Activated T-cell treated with anti-CD3 and anti-CD28 coated beads for 24 hours (primary cell): ENCODE data around the gene EPB41.
A peak's percentile ranks its signal among the peaks of the same experiment; 100 is the strongest.
"Not testable (repeated sequence)": the region's sequence is repeated elsewhere in the genome, so short reads cannot be mapped to it uniquely, and the experiment has no call there.

Experiments used
- DNase-seq: peaks from one replicate; pipeline ENCODE4 v3.0.0-alpha.2; 2020; ENCODE audit warnings: low read depth

The EPB41 gene

DNA sequence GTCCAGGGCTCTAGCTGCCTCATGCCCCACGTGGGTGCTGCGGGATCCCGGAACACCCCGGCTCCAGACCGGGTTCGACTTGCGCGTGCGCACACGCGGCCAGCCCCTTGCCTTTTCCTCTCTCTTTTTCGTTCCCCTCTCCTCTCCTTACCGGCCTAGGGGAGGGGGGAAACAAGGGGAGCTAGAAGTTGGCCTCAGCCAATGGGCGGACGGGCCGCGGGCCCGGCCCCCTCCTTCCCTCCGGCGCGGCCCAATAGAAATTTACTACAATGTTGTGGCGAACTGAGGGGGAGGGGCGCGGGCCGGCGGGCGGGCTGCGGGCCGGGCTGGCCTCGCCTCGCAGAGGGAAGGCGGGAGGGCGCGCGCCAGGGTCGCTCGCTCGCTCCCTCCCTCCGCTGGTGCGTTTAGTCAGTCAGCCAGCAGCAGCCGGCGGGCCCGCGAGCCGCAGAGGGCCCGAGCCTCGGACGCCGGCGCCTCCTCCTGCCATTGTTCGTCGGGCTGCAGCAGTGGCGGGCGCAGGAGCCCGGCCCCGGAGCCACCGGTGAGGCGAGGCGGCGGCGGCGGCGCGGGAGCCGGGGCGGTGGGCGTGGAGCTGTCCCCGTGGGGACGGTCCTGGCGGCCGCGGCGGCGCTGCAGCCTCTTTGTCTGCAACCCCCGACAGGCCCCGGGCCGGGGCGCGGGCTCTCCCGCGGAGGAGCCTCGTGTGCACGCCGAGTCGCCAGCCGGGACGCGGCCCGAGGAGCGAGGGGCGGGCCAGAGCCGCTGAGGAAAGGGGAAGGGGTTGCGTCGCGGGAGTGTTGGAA is at the start of gene EPB41:
EPB41 (plus strand) TSS at position 342 of the 803 bp plus-strand sequence. CDS start 72,869 bp downstream, outside the sequence.
- DNase-seq, result peak; percentile 84

DNA sequence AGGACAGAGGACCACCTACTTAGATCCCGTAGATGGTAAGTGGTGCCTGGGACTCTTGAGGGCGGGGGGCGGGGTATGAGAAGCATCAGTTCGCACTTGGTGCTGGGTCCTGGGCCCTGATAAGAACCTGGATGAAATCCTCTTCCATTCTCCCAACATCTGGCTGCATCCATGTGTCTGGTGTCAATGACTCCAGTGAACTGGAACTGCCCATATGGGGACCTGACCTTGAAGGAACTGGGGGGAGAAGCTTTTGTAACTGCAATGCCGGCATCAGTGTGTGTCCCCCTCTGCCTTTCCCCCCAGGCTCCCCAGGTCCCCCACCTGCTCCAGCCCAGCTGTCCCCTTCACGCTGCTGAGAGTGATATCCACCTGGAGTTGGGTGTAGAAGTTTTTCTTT is 49.7 kb upstream of the EPB41 start:
- DNase-seq, result no peak

DNA sequence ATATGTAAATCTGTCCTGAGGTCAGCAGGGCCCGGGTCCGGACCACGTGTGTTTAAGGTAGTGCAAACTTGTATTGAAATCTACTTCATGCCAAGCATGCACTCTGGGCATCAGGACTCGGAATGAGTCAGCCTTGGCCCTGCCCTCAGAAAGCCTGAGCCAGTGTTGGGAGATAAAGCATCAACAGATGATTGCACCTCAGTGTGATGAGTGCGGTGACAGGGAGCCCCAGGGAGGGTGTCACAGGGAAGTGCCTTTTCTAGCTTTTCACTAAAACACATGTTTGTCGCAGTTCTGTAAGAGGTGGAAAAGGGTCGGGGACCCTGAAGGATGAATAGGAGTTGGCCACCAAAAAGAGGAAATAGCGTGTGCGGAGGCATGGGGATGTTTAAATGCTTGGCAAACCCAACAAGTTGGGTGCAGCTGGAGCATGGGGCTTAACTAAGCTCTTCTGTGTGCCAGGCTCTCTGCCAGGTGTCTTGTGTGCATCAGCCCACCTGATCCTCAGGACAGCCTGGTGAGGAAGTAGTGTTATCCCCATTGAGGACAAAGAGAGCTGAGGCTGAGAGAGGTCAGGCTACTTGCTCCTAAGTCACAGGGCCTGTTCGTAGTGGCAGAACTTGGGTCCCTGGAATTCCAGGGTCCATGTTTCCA is 48.2 kb upstream of the EPB41 start:
- DNase-seq, result no peak

DNA sequence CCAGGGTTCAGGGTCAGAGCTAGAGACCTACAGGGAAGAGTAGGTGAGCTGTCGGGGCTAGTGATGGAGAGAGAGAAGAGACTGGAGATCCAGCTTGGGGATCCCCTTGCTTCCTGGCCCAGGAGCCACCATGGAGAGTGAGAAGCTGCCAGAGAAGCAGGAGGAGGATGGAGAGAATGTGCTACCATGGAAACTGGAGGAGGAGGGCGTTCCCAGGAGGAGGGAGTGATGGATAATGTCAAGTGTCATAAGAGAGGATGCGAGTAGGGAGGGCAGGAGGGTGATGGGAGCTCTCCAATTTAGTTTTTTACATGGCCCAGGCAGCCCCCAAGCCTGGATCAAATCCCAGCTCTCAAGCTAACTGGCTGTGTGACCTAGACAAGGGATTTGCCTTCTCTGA is 46.5 kb upstream of the EPB41 start:
- no peak for DNase-seq

DNA sequence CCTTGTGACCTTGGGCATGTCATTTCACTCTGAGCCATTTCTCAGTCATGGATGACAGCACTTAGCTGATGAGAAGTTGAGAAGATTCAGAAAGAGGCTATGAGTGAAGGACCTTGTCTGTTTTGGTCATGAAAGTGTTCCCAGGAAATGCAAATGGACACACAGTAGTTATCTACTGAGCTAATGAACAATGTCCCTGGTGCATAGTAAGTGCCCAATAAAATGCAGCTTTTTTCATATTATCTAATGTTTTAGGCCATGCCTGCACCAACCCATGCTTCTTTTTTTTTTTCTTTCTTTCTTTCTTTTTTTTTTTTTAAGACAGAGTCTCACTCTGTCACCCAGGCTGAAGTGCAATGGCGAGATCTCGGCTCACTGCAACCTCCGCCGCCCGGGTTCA is 44.4 kb upstream of the EPB41 start:
- DNase-seq, result no peak

DNA sequence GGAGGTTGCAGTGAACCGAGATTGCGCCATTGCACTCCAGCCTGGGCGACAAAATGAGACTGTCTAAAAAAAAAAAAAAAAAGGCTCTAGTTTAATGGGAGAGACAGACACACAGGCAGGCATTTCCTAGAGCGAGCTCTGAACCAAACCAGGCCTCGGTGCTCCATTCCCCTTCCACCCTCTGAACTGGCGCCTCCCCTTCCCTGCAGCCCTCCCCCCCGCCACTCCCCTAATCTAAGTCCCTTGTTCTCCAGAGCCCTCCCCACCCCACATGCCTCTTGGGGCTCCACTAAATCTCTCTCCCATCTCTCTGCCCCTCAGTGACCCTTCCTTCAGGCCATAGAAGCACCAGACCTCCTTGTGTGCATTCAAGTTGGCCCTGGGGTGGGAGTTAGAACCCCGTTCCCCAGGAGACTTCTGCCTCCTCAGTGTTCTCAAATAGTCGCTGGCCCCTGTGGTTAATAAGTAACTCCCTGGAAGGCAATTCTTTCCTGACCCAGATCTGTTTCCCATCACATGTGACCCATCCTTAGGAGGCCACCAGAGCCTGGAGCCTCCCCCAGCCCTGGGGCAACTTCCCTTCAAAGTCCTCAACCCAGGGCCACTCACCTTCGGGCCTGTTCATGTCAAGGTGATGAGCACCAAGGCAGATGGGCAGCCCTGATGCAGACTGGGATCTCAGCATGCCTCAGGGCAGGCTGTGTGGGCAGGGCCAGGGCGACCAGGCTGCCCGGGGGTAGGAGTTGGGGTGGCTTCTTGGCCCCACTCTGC is 42.6 kb upstream of the EPB41 start:
- DNase-seq, result no peak

DNA sequence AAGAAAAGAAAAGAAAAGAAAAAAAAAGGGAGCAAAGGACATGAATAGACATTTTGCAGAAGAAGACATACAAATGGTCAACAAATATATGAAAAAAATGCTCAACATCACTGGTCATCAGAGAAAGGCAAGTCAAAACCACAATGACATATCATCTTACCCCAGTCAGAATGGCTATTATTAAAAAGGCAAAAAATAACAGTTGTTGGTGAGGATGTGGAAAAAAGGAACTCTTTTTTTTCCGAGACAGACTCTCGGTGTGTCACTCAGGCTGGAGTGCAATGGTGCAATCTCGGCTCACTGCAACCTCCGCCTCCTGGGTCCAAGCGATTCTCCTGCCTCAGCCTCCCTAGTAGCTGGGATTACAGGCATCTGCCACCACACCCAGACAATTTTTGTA is 39.2 kb upstream of the EPB41 start:
- not testable (repeated sequence) for DNase-seq

DNA sequence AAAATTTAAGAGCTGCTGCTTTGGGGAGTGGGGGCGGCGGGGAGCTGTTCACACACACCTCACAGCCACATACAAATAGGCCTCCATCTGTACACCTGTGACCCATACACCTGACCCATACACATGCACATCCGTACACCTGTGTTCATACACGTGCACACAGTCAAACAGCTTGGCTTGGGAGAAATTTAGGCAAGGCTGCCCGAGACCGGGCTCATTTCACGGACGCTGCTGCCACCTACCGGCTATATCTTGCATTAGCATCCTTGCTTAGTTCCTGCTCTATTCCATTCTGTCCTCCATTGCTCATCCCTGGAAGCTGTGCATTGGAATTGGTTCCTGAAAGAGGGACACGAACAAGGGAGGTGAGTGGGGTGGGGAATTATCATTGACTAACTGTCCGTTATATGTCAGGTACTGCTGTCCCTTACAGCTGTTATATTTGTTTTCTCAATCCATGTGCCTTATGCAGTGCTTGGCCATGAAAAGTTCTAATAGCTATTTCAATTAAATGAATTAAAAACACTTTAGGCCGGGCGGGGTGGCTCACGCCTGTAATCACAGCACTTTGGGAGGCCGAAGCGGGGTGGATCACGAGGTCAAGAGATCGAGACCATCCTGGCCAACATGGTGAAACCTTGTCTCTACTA is 37.1 kb upstream of the EPB41 start:
- DNase-seq, result peak; percentile 65

DNA sequence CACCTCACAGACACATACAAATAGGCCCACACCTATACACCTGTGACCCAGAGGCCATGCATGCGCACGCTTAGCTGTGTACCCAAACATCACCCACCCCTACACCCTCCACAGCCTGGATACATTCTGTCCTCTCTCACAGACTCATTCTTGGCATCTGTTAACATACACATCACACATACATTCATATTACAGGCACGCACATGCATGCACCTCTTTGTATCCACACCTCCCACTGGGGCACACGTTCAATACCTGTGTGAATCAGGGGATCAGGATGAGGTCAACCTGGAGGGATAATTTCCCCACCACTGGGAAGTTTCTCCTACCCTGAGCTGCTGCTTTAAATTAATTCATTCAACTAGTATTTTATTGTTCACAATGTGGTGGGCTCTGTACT is 35.6 kb upstream of the EPB41 start:
- DNase-seq, result no peak

DNA sequence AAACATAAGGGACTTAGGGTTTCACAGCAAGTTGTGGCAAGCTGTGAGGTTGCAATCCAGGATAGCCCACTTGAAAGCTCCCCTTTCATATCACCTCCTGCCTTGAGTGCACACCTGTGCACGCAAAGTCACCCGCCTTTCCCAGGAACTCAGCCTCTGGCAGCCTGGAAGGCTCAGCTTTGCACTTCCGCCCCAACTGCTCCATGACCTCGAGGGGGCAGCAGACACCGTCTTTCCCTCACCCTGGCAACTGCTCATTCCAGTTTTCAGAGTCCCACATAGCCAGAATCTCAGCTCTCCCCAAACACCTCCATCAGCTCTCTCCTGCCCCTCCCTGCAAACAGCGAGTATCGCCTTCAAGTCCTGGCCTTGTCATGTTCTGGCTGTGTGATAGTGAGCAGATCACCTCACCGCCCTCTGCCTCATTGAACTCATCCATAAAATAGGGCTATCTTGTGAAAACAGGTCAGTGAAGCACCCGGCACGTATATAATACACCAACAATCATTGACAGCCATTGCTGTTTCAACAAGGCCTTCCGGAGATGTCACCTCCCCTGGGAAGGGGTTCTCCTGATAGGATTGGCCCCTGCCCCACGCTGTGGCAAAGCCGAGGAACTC is 32.2 kb upstream of the EPB41 start:
- peak; percentile 75 for DNase-seq

DNA sequence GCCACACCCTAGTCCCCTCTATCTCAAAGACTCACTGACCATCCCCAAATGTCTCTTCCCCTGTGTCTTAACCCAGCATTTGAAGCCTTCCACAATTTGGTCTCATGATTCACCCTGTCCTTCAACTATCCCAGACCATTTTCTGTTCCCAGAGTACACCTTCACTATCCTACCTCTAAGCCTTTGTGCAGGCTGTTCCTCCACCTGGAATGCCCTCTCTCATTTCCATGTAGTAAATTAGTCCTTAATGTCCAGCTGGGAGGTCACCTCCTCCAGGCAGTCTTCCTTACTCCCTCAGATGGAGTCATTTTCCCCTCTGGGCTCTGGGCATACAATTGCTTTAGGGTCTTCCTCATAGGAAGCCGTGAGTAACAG is 31.1 kb upstream of the EPB41 start:
- no peak for DNase-seq

DNA sequence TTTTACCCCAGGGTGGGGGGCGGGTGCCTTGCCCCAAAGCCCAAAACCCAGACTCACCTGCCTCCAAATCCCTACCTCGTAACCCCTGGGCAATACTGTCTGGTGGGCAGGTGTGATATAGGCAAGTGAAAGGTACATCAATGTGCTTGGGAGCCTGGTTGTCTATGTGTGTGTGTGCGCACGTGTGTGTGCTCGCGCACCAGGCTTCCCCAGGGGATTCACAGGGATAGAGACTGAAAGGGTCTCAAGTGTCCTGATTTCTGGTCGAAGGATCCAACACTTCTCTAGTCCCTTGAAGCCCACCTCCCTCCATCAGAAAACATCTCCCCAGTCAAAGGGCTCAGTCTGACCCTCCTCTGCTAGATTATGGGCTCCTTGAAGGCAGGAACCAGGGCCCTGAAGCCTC is 28.9 kb upstream of the EPB41 start:
- no peak for DNase-seq

DNA sequence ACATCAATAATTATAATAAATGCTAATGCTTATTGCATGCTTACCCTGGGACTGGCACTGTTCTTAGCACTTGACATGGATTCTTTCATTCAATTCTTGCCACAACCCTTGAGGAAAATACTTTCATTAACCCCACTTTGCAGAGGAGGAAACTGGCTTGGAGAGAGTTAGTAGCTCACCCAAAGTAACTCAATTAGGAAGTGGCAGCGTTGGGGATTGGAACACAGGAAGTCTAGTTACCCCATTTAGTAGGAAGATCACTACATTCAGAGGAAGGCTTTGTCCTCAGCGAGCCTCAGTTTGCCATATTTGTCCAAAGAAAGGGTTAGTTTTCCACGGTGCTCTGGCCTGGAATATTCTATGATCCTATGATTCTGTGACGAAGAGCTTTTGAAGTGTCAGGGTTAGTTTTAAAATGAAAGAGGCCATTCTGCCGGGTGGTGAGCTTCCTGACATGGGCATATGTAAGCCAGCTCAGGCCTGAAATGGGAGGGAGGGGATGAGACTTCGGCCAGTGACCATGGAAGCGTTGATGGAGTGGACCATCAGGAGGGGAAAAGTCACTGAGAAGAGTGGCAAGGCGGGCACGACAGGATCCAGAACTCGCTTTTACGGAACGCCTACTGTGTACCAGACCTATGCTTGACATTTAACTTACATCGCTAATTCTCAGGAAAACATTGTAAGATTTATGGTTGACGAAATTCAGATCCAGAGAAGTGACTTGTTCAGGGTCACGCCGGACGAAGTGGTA is 28.2 kb upstream of the EPB41 start:
- DNase-seq, result no peak

DNA sequence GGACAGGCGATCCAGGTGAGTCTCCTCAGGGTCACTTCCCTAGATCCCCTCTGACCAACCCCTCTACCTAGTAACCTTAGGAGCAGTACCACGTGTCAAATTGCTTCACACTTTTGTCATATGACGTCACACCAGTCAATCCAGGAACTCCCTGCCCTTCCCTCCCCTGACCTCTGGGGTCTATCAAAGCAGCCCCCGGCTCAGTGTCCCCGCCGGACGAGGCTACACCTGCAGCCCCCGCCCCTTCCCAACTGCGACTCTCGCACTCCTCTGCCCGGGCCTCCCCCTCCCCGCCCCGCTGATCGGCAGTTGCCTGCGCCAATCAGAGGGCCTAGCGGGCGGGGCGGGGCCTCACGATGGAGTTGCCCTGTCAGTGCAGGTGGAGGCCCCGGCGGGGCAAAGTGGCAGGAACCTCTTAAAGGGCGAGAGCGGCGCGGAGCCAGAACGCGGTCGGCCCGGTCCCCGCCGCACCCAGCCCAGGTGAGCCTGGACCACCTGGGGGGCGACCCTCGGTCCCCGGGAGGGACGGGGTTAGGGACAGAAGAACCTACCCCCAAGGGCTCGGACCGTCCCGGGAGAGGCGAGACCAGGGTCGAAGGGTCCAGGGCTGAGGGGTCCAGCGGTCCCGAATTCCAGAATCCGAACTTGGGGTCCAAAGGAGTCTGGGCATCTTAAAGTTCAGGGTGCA is 27.5 kb upstream of the EPB41 start:
- DNase-seq, result peak; percentile 85

DNA sequence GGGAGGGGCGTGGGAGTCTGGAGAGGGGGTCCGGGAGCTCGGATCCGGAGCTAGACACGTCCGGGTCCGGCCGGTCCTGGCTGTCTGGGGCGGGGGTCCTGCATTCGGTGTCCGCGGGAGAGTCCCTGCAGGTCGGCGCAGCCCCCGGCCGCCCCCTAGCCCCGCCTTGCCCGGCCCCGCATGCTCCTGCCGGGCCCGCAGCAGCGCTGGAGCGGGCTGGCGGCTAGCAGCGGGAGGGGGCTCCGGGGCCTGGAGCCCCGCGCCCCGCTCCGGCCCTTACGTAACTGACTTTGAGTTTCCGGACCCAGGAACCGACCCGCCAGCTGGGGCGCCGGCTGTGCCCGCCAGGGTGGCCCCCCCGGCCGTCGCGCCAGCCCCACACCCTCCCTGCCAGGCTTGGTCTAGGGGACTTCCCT is 26.9 kb upstream of the EPB41 start:
- no peak for DNase-seq

DNA sequence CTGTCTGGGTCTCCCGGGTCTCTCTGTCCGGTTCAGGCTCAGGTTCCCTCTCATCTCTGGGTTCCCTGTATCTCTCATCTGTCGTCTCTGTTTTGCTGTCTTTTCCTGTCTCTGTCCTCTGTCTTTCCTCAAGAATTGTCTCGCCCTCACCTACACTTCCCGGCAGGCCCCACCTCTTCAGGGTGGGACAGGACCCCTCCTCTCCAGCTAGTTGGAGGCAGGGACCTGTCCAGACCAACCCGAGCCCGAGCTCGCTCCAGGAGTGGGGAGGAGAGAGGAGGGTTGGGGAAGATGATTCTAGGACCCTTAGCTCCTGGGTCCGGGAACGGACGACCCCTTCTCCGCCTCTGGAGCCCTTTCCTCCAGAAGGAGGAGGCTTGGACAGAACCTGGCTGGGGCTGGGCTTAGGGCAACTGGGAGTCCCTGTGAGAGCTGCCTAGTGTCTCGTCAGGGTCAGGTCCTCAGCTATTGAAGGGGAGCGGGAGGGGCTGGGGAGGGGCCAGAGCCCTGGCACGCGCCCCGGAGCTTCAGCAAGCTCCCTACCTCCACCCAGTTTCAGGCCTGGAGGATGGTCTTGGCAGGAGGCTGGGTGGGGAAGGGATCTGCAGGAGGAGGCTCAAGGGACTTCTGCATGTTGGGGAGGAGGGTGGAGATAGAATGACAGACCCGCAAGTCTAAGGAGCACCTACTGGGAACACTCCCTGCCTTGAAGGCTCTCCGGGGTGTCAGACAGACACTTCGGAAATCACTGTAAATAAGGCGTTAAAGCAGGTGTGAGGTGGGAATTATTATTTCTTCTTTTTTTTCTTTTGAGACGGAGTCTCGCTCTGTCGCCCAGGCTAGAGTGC is 26.3 kb upstream of the EPB41 start:
- DNase-seq, result no peak

DNA sequence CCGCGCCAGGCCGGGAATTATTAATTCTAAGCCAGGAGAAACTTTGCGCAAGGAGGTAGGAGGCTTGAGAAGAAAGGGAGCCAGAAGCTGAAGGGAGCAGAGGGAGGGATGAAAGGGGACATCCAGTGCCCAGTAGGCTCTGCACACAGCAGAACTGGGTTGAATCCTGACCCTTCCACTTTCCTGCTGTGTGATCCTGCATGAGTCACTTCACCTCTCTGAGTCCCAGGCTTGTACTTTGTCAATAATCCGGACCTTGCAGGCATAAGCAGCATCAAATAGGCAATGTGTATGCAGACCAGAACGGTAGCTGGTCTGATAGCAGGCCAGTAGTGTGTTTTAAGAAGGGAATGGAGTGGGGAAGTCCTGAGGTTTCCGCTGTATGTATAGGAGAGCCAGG is 25.5 kb upstream of the EPB41 start:
- no peak for DNase-seq

DNA sequence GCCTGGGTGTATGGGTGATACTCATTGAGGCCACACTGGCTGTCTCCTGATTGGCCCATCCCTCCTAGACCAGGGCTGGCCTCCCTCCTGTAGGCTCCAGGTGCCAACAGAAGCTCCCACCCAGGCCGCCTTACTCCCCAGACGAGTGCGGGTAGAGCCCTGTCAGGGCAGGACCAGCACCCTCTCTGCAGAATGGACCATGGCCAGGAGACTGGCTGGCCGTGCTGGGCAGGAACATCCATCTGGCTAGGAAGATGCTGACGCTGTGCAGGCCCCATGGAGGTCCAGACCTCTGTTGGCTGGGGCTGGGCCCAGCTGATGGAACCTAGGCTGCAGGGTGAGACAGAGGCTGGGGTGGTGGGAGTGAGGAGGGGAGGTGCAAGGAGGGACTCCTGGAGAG is 25.0 kb upstream of the EPB41 start:
- no peak for DNase-seq

DNA sequence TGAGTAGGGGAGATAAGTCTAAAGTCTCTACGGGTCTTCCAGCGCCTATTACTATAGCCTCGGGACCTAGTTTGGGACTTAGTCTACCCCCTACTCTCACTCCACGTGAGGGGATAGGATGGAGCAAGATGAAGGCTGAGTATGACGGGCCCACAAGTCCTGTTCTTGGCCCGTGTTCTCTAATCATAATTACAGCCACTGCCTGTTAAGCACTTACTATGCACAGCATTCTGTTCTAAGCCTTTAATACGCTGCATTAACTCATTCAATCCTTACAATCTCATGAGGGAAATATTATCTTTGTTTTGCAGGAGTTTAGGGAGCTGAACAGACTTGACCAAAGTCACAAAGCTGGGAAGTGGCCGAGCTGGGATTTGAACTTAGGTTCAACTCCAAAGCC is 23.9 kb upstream of the EPB41 start:
- no peak for DNase-seq

DNA sequence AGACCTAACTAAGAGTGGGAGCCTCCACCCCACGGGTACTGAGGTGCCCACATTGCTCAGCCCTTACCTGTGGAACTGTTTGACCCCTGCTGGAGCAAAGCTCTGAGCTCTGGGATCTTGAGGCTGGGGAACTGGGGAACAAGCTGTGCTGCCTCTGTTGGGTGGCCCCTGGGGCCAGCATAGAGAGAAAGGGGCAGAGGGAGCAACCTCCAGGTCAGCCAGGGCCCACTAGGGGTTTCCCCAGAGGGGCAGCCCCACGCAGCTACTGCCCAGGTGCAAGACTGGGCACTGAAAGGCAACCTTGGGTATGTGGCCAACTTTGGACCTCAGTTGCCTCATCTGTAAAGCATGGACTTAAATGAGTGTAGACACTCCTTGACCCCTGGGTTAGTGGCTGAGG is 23.5 kb upstream of the EPB41 start:
- no peak for DNase-seq
